Activated CD4-positive, CD25-positive, alpha-beta regulatory T cell treated with anti-CD3 and anti-CD28 coated beads, Interleukin-2, amount 50 U/mL, for 72 hours (primary cell): ENCODE measurements around the gene HEMK1.

Experiments used
- DNase-seq: peaks from one replicate; pipeline ENCODE4 v3.0.0; 2021

Gene HEMK1

DNA sequence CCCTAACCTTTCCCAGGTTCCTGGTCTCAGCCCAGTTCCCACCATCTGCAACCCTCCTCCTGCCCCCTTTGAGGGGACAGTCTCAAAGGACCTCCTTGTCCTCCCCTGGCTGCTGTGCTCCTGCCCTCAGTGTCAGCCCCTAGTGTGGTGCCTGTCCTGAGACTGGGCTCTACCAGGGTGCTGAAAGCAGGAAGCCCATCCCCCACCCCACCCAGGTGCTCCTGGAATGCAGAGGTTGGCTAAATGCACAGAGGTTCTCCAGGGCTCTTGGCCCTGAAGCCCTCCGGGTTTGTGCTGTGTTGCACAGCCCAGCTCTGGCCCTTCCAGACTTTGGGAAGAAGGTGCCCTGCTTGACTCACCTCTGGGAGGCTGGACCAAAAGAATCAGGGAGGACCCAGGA lies 23.5 kb upstream of the HEMK1 start:
- DNase-seq = no peak

DNA sequence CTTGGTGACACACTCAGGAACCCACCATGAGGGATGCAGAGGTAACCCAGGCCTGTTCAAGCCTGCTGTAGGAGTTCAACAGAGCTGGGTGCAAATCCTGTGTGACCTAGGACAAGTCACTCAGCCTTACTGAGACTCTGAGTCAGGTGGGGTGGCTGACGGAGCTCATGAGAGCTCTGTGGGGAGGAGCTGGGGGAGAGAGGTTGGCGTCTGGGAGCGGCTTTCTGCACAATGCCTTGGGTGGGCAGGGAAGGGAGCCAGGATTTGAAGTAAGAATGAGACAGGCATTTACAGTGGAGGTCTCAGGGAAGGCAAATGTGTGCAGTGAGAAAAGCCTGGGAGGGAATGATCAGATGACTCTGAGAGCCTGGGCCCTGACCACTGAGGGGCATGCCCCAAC lies 20.1 kb upstream of the HEMK1 start:
- no peak for DNase-seq

DNA sequence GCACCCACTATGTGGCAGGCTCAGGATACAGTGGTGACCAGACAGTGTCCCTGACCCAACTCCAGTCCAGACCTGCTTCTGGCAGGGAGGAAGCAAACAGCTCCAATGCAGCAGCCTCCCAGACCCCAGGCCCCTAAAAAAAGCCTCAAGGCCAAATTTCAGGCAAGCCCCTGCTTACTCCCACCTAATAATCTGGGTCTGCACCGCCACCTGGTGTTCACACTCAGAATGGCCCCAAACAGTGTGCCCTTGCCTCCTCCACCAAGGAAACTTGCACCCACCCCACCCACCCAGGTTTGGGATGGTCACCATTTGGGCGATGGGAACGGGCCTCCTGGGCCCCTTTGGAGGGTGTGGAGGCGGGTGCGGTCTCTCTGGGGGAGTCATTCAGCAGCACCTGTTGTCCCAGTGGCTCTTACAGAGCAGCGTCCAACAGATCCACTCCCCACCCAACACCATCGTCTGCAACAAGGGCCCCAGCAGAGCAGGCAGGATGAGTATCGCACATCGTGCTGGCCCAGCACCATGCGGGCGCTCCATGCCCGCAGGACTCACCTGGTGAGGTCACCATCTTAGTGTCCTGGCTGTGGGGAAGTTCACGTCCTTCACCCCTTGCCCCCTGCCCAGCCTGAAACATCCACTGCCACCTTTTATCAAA lies 19.1 kb upstream of the HEMK1 start:
- DNase-seq = peak; percentile 72

DNA sequence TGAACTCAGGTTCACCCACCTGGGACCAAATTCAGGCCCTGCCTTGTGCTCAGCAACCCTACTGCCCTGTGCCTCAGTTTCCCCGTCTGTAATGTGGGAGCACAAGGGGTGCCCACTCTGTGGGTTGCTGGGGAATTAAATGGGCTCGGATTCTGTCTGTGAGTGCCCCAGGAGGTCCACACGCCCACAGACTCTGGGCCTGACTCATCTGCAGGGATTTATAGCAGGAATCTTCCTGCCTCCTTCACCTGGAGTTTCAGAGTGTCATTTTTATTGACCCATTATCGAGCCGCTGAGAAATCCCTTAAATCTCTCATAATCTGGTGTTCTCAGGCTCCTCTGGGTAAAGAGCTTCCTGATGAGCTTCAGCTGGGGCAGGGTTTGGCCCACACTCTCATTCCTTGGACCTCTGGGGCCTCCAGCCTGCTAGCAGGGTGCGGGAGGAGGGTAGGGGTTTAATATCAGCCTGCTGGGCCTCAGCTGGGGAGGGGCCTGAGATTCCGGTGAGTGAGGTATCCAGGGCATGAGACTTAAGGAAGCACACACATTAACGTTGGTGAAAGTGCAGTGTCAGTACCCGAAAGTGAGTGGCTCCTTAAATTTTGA lies 18.2 kb upstream of the HEMK1 start:
- DNase-seq = no peak

DNA sequence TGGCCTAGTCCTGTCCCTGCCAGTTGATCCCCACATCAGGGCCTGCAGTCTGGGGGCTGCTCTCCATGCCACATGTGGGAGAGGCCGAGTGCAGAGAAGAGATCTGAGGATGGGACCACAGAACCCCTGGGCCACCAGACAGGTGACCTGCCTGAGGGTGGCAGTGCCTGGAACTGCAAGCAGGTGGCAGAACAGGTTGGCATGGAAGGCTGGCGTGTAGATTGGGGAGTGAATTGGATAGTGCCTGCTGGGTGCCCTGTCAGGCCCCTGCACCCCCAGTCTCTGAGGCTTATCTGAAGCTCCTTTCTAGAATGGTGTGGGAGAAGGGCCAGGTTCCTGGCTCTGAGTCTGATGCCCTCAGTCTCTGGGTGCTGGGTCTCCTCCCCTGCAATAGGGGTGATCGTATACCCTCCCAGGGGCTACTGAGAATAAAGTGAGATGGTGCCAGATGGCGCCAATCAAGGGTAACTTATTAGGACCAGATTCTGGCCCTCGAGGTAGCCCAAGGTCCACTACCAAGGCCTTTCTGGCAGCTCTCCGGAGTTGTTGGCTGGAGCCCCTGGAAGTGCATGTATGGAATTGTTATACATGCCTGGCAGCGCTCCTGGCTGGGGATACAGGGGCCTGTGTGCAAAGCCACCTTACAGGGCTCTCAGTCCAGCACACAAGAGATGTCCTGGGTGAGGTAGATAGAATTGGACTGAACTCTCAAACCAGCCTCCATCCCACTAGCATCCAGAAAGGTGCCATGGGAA lies 17.5 kb upstream of the HEMK1 start:
- no peak for DNase-seq

DNA sequence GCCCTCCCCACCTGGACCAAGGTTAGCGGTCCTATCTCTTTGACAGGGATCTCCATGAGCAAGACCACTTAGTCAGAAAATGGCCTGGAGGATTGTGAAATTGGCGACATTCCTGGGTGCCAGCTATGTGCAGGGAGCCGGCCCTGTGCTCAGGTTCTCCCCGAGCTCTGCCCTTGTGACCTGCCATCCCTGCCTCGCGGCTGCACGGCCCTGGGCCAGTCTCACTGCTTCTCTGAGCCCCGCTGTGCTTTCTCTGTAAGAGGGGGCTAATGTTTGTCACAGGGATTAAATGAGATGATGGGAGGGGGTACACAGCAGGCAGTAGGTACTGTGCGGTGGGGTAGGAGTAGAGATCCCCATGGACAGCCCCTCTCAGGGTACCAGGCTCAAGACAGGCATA lies 16.7 kb upstream of the HEMK1 start:
- DNase-seq = no peak

DNA sequence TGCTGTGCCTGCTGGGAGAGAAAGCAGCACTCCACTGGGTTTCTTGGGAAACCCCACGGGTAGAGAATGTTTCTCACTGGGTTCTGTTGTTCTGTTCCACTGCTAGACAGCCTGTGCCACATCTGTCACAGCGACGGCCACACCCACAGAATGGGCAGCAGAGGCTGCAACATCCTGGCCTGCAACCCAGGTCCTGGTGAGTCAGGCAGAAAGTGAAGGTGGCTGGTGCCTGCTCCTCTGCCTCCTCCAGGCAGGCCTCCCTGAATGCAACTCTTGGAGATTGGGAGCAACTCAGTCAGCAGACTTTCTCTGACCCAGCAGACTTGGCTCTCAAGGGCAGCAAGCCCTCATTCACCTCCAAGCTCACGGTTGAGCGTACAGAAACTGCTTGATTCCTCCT lies 14.8 kb upstream of the HEMK1 start:
- DNase-seq = no peak

DNA sequence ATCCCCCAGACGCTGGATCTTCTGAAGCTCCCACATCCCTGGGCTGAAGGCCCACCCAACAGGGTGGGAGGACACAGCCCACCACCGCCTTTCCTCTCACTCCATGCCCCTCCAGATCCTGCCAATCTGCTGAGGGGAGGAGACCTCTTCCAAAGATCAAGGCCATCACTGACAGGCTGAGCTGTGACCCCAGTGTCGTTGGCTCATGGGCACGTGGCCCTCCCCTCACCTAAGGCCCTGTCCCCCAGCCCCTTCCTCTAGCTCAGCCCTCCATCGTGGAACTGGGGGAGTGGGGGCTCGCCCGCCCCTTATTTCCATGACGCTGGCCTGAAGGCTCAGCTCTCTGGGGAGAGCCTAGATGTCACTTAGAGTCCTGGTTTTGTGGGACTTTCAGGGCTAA lies 12.2 kb upstream of the HEMK1 start:
- no peak for DNase-seq

DNA sequence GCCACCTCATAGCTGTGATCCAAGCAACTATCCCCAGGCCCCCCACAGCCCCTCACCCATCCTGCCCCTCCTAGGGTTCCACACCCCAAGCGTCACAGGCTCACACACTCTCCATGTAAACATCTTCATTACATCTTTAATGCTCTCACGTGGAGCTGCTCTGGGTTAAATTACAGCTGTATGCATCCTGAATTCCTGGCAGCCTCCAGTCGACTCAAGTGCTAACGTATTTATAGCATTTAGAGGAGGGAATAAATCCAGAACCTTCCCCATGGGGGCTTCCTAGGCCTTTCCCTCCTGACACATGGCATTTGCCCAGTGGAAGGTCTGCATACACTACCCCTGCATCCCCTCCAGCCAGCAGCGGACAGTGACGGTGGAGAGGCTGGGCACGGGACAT lies 11.4 kb upstream of the HEMK1 start:
- DNase-seq = no peak

DNA sequence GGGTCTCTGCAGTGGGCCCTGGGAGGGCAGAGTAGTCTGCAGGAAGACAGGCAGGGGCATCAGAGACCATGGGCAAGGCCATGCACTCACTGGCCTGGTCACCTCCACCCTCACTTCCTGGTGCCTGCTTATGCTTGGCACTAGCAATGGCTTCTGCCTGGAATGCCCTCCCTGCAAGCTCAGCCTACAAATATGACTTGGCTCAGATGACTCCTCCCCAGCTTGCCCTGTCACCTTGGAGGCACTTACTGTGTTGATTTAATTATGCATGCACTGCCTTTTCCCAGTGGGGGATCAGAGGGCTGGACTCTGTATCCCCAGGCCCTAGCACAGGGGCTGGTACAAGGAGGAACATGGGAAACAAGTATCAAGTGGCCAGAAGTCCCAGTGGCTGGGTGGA lies 9.6 kb upstream of the HEMK1 start:
- DNase-seq = no peak

DNA sequence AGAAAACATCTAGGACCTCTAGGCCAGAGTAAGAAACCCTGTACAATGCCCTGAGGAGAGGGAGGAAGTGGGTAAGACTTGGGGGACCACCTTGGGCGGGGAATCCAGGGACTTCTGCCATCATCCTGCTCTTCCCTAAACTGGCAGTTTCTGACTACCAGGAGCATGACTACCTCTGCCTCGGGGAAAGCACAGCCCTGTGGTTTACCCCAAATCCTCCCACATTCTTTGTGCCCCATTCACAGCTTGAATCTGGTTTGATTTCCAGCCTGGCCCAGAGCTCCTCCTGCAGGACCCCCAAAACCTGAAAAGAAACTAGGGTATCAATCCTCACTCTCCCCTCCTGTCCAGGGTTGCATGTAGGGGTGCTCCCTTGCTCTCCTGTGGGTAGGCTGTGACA lies 6.5 kb upstream of the HEMK1 start:
- no peak for DNase-seq

DNA sequence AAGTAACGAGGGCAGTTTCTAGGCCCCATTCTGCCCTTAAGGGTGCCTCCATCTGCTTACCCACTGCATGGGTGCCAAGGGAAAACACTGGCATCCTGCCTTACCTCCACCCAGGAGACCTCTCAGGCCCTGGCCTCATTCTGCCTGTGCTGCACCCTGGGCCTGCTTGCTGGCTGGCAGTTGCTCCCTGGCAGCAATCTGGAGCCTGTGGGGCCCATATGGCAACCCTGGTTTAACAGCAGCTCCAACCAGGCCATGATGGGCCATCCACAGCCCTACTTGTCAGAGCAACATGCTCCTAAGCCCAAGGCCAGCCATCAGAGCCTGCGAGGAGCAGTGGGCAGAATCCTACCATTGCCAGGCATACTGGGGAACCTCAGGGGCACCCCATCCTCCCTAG lies 5.5 kb upstream of the HEMK1 start:
- no peak for DNase-seq

DNA sequence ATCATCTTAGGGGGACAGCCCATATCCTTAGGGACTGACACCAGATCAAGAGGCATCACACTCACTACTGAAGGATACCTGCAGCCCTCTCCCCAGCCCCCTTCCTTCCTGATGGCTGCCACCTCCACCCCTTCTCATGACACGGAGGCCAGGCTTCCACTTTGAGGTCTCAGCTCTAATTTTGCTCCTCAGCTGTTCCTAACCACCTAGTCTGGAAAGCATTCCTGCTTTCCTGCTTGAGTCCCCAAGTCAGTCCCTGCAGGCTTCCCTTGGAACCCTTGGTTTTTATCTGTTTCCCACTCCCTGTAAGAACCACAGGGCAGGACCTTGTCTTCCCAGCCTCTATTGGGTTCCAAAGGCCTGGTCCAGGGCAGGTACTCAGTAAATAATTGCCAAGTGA lies 5.0 kb upstream of the HEMK1 start:
- no peak for DNase-seq

DNA sequence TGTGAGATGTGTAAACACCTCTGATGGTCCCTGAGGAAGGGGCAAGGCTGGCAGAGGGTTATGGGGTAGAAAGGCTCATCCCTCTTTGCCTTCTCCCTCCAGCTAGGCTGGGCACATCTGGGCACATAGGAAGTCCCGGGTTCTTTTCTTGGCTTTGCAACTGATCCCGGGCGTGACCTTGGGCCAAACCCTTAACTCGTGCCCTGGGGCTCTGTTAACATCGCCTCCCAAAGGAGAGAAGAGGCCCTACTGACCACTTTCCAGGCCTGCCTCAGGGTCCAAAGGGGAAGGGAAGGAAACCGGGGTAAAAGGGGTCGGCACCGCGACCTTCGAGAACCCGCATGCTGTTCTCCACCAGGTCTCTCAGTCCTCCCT lies 2.3 kb upstream of the HEMK1 start:
- DNase-seq = no peak

DNA sequence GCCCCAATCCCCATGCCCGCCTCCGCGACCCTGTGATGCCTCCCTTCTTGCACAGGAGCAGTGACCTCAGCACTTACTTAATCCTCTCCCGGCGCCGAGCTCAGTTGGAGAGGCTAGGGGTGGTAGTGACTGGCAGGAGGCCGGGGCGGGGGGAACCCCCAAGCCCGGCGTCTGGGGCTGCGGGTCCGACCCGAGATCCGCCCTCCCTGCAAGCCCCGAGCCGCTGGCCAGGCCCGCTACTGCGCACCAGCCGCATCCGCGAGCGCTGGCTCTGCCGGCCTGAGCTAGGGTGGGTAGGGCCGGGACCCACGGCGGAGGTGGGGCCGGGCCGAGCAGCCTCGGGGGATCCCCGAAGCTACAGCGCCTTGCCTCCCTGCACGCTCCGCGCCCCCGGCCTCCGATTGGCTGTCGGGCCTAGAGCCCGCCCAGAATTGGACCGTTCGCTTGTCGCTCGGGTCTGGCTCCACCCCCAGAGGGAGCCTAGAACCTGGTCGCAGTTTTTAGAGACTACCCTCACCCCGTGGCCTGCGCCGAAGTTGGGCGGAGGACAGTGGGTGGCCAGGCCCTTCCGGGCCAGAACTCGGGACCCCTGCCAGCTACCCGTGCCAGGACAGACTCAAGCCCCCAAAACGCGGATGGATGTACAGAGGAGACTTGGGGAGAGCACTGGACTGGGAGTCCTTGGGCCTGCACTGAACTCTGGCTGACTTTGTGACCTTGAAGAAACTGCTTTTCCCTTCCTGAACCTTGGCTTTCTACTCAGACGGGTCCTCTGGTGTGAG lies 1.7 kb upstream of the HEMK1 start, which contains the start of gene C3orf18:
C3orf18 (minus strand) TSS at position 362 of the 782 bp plus-strand sequence. CDS start 2,048 bp downstream, outside the sequence.
- DNase-seq = peak; percentile 96

DNA sequence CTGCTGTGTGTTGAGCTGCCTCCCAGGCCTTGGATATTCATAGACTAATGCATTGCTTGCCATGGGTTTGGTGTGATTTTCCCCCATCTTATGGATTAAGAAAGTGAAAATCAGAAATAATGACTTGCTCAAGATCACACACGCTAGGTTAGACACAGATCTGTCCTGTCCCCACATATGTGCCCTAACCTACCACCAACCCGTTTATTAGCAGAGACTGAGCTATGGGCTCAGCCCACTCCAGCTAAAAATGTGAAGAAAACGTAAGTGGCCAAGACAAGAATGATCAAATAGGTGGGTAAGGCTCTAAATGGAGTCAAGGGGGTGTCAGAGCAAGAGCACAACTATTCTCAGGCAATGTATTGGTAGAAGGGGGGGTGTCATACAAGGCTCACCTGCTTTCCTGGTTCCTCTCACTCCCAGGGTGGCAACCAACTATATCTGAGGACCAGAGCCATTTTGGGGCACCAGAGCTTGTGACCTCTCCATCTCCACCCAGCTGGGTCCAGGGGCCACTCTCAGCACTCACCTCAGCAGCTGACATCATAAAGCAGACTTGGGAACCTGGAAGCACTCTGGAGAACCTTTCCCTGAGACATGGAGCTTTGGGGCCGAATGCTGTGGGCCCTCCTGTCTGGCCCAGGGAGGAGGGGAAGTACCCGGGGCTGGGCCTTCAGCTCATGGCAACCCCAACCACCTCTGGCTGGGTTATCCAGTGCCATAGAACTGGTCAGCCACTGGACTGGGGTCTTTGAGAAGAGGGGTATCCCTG lies 1.4 kb downstream of the HEMK1 start:
- no peak for DNase-seq

DNA sequence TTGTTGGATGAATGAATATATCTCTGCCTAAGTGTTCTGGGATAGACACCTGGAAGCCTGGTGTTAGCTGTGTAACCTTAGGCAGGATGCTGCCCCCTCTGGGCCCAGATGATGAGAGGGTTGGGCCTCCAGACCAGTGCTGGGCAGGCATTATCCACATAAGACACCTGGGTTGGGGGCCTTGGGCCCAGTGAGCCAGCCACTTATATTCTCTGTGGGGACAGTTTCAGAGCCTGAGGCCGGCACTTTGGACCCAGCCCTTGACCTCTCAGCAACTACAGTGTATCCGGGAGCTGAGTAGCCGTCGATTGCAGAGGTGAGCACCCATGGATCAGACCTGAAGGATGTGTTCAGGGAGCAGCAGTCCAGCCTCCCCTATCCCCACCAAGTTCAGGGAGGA lies 2.2 kb downstream of the HEMK1 start:
- DNase-seq = no peak

DNA sequence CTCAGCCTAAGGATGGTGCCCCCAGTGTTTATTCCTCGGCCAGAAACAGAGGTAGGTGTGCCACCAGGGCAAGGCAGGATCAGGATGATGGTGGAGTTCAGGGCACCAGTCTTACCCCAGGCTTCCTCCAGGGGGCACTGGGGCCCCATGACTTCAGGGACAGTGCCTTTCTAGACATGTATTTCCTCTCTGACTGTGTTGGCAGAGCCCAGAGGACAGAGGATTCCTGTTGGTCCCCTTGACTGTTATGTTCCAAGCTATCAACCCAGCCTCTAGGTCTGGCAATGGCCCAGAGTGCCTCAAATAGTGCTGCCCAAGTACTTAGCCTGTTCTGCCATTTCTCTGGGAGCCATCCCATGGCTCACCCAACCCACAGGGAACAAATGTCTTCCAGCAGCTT lies 2.8 kb downstream of the HEMK1 start:
- peak; percentile 83 for DNase-seq

DNA sequence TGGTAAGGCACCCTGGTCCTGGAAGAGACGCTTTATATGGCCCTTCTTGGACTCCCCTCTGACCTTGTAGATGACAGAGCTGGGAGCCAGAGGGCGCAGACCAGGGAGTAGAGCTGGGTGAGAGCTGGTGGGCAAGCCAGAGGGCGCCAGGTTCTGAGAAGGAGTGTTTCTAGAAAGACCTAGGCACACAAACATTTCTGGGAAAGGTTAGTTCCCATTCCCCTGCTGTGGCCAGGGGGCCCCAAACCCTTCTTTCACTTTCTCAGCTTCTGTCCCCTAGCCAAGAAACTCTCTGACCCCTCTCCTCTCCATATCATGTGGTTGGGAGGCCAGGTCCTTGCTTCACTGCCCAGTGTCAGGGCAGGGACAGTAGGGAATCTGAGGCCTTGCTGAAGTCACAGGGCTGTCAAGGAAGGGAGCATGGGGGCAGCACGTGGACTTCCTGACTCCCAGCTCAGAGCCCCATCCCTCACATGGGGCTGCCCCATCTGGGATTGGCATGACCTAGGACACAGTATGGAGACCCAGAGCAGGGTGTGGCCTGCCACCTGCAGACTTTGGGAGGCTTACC lies 3.6 kb downstream of the HEMK1 start:
- DNase-seq = no peak

DNA sequence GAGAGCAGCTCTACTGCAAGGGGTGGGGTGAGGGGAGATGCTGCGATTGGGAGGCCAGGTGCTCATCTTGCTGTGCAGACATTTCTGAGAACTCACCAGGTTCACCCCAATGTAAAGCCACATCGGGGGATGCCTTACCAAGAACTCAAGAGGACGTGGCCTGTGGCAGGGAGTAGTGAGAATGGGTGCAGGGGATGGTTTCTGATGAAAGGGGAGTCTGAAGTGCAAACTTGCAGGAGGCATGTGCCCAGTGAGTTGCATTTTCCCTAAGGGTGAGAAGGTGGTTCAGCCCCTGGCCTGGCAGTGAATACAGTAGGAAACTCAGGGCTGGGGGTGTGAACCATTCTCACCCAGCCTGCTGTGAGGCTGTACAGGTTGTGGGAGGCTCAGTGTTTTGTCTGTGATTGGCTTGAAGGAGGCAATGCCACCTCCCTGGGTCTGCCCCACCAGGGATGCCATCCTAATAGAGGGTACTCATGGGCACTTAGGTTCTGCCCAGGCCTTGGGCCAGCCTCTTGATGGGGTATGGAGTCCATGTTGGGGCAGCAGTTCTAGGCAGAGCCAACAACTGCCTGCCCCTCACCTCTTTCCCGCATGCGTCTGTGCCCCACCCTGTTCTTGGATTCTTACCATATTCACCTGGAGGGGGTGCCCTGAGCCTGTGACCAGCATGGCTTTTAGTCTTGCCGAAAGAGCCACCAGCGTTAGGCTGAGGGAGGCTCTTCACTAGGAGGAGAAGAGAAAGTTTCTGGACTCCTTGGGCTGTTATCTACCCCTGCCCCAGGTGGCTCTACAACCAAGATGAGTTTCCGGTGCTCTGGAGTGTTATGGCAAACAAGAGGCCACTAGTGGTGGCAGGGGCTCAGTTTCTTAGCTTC lies 4.5 kb downstream of the HEMK1 start:
- DNase-seq = peak; percentile 65

DNA sequence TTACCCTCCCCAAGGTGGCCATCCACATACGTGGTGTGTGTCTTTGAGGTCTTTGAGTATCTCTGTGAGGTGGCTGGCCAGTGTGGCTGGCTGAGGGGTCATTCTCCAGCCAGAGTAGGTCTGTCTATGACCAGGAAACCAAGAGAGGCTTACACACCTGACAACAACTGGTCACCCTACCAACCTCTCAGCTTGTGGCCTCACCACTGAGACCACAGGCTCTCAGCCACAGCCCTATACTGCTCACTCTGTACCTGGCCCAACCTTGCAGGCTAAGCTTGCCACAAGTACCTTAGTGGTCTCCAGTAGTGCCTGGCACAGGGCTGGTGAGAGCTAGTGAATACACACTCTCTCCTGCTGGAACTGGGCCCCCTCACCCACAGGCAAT lies 5.1 kb downstream of the HEMK1 start:
- peak; percentile 66 for DNase-seq
